Stimulated activated naive CD4-positive, alpha-beta T cell (primary cell): Measurements from ENCODE around the gene NEK6.
"Not testable (repeated sequence)": the region's sequence is repeated elsewhere in the genome, so short reads cannot be mapped to it uniquely, and the experiment has no call there.

Experiments used
- DNase-seq, 6 experiments: peaks; one replicate each; lab custom pipeline; 2025; lab: John Stamatoyannopoulos, UW

NEK6 gene

DNA sequence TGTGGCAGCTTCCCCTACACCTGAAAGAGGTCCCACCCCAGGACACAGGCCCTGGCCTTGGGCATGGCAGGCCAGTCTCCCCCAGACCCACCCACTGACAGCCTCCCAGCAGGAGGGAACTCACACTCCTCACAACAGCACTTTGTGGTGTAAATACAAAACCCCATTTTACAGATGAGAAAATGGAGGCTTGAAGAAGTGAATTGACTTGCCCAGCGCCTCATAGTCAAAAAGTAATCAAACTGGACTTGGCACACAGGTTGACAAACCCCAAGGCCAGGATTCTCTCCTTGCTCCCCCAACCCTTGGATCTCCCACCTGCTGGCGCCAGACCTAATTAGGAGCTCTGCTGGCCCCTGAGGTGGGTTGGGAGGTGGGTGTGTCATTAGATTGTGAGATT lies 29.2 kb upstream of the NEK6 start:
- DNase-seq: no peak

DNA sequence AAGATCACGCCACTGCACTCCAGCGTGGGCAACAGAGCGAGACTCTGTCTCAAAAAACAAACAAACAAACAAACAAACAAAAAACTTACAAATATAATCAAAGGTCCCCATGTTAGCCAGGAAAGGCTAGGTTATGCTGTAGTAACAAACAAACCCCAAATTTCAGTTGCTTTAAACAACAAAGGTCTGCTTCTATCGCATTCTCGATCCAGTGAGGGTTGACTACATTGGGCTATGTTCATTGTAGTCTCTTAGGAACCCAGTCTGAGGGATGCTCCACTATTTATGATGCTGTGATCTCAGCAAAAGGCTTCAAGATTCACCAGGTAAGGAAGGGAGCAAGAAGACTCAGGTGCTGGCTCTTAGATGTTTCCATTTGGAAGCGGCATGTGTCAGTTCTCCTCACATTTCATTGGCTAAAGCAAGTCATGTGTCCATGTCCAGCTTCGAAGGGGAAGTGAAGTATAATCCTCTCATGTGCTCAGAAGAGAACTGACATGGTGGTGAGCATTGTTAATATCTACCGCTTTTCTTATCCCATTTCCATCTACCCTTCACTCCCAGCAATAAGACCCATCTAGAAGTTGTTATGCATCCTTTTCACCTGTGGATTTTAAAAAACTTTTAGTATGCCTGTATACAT lies 26.5 kb upstream of the NEK6 start:
- no peak for DNase-seq

GRCh38 chr9:124238546-124239140 lies 19.1 kb upstream of the NEK6 start:
- DNase-seq: no peak

DNA sequence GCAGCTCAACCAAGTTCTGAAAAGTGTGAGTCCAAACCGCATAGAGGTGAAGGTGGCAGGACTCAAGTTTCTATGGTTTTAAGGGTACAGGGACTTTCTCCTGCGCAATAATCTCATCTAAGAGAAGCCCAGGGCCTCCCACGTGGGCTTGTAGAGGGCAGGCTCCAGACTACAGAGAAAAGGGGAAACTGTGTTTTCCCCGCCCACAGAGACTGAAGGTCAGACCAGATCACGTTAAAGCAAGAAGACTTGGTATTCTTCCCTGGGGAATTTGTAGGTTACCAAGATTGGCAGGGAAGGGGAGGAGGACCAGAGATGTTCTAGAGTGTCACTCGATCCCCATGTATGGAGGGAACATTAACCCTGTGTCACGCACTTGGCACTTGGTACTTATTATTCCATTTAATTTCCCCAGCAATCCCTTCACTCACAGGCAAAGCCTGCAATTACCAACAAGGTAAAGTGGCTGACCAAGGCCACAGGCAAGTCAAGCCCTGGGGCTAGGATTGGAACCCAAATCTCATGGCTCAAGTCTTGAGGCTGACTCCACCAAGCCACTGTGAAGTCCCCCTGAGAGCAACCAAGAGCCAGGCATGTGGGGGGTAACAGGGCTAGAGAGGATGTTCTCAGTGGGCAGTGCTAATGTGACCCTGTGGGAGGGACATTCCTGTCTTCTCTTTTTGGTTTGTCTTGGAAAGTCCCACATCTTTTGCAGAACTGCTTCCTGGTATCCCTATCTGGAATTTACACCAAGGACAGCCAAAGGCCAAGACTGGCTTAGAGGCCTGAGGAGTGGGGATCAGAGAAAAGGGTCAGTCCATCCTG lies 18.3 kb upstream of the NEK6 start:
- DNase-seq: no peak

DNA sequence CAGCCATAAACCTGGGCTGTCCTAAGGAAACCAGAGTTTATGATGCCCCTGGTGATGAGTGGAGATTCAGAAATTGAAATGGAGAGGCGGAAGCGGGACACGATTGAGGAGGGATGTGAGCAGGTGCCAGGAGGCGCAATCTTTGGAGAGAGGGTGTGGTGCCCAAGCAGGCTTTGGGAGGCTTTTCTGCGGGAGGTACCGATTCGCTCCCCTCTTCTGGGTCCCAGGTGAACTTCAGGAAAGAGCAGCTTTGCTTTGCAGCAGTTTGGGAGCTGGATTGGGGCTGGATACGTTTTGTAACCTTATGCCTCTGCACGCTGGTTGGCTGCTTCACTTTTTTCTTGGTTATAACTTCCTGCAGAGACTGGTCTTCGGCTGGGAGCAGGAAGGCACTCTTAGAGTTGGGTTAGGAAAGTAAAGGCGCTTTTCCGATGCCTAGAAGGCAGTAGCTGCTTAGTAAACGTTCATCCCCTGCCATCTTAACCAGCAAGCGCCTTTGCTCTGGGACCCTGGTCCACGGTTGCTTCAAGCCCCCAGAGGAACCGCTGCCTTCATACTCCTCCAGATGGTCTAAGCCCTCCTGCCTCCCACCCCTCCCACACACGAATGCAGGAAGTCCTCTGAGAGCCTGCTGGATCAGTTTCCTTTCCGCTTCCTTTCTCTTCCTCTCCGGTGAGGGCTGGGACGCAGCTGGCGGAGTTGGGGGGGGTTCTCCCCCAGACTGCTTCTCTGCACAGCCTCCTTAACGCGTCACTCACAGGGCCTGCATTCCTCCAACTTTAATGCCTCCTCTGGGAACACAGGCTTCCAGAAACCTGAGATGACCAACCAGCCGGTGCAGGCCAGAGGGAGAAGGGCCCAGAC lies 15.2 kb upstream of the NEK6 start:
- DNase-seq: no peak

- DNase-seq: not testable (repeated sequence)
Observed at GRCh38 chr9:124247393-124247792, 10.4 kb upstream of the NEK6 start.

DNA sequence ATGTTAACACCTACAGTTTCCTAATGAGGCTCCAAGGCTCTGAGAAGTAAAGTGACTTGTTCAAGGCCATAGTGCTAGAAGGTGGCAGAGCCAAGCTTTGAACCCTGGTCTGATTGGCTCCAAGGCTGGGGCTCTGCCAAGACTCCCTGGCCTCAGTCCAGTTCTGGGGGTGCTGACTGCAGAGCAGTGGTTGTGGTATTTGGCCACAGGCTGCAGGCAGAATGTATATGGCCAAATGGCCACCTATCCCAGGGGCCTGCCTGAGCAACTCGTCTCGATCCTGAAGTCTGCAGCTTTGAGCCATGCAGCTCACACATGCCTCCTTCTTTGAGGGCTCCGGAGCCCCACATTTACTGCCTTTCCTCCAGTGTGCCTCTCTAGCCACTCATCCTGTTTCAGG lies 9.7 kb upstream of the NEK6 start:
- no peak for DNase-seq

DNA sequence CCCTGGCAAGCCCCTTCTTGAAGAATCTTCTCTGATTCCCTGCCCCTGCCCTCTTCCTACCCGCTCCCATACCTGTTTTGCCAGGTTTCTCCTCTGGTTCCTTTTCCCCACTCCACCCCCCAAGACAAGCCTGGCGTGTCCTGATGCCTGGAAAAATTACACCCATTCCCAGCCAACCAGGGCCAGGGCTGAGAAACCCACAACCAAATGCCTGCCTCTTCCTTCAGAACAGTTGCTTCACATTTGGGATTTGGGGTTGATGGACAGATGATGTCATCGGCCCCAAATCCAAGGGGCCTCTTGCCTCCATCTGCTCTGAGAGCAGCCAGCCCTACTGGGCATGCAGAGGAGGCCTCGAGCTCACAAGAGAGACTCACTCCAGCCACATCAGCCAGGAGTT lies 8.8 kb upstream of the NEK6 start:
- no peak for DNase-seq

DNA sequence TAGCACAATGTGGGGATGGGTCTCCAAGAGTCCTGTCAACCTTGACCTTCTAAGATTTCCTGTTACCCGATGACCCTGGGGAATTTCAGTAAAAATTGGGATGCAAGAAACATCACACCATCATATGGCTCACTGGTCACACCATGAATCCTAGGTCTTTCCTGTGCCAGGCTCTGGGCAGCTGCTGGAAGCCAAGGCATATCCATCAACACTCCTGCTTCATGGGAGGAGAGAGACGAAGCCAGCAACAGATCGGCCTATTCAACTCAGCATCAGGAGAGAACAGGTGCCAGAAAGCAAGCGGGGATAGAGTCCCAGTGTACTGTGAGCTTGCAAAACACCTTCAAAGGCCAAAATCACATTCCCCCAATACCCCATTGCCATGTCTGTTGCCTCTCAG lies 6.5 kb upstream of the NEK6 start:
- no peak for DNase-seq

DNA sequence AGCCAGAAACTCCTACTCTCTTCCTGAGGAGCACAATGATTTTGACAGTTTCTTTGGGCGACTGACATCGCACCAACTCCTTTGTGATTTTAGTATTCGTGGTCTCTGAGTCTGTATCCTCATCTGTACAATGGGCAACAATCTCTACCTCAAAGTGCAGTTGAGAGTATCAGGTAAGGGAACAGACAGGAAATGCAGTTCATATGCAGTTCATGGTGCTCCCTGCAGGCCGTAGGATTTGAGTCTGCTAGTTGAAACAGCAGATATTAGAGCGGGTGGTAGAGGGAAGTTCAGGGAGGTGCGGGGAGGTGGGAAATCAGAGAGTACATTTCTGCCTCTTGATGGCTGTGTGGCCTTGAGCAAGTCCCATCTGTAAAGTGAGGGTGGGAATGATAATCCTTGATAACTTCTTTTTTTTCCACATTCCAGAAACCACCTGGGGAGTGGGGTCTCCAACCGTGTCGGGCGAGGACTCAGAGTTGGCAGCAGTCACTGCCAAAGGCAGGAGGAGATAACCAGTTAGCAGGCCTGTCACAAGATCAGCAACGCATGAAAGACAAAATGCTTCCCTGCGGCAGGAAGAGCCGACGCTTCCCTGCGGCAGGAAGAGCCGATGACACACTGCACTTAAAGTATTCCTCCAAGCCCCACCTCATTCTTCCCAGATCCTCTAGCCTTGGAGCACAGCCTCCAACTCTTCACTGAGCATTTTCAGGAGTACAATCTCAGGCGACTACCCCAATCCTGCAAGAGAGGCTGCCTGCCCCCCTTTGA lies 6.0 kb upstream of the NEK6 start:
- no peak for DNase-seq

GRCh38 chr9:124252878-124253277 lies 4.9 kb upstream of the NEK6 start:
- DNase-seq: not testable (repeated sequence)

DNA sequence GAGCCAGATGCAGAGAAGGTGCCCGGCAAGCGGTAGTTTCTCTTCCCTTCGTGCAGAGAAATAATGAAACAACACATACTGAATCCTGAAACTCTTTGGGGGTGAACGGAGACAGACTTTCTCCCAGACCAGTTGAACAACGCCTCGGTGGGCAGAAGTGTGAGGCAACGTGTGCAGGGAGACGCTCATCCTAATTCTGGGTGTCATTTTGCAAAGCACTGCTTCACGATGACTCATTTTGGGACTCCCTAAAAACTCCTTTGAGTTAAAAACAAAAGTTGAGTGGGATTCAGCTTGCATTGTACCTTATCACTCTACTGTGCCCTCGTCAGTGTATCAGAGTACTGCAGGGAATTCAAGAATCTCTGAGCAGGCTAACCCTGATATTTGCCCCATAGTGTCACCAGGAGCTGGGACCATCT lies 3.5 kb upstream of the NEK6 start:
- no peak for DNase-seq

- no peak for DNase-seq
Observed at GRCh38 chr9:124255222-124255621, 2.5 kb upstream of the NEK6 start.

DNA sequence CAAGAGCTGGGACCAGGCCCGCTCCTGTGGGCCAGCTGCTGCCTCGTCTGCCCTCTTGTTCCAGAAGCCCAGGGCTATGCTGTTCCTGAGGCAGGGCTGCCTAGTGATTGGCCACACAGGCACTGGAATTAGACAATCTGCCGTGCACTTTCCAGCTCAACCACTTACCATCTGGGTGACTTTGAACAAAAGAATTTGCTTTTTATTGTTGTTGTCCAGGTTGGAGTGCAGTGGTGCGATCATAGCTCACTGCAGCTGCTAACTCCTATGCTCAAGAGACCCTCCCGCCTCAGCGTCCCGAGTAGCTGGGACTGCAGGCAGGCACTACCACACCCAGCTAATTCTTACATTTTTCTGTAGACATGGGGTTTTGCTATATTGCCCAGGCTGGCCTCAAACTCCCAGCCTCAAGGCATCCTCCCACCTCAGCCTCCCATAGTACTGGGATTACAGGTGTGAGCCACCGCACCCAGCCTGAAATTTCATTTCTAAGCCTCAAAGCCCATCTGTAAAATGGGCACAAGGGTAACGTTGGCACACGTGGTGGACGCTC lies 1.2 kb upstream of the NEK6 start:
- DNase-seq: no peak

- DNase-seq: no peak
Observed at GRCh38 chr9:124257070-124257843, 492 bp upstream of the NEK6 start.

- DNase-seq: no peak
Observed at GRCh38 chr9:124258607-124259157, 933 bp downstream of the NEK6 start.

DNA sequence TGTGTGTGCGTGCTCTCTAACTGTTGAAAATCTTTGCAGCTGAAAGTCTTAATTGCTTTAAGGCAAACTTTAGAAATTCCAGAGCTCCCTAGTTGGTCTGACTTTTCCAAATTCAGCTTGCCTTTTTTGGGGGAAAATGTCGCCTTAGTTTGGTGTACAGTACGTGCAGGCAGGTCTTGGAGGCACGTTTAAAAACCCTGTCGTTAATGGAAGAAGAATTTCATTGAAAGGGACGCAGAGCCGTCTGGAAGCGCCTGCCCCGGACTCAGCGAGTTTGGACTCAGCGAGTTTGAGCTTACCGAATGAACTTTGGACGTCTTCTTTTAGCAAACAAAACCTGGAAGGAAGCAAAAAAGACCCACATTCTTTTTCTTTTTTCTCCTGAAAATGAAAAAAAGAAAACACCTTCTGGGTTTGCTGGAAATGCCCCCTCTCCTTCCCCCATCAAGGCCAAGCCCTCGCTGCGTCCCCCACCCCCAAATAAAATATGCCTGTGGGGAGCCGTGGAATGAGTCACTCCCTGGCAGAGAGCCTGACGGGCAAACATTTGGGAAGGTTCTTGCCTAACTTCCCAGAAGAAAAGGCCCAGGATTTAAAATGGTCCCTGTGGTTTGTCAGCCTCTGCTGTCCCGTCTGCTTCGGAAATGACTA lies 1.5 kb downstream of the NEK6 start:
- no peak for DNase-seq

- no peak for DNase-seq
Observed at GRCh38 chr9:124260769-124261603, 3.2 kb downstream of the NEK6 start.
